HG02884 (cell line): ENCODE results near the gene STAMBP.
"Not testable (repeated sequence)": the region's sequence is repeated elsewhere in the genome, so short reads cannot be mapped to it uniquely, and the experiment has no call there.

ENCODE experiments used
- ATAC-seq: cut with Tn5 transposase; IDR thresholded peaks from one replicate; pipeline ENCODE4 v1.9.1; 2021; ENCODE audit warnings: mild to moderate bottlenecking, moderate library complexity; ENCODE audit not compliant: unreplicated experiment

STAMBP gene

DNA sequence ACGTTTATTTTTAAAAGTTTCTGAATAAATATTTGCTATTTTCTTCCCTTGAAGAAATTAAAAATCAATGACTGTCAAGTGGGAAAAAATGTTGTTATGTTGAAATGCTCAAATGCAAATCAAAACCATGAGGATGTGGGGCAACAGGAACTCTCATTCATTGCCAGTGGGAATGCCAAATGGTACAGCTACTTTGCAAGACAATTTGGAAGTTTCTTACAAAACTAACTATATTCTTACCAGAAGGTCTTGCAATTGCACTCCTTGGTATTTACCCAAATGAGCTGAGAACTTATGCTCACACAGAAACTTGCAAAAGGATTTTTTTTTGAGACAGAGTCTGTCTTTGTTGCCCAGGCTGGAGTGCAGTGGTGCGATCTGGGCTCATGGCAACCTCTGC is 56.6 kb downstream of the STAMBP start:
- ATAC-seq: no peak

DNA sequence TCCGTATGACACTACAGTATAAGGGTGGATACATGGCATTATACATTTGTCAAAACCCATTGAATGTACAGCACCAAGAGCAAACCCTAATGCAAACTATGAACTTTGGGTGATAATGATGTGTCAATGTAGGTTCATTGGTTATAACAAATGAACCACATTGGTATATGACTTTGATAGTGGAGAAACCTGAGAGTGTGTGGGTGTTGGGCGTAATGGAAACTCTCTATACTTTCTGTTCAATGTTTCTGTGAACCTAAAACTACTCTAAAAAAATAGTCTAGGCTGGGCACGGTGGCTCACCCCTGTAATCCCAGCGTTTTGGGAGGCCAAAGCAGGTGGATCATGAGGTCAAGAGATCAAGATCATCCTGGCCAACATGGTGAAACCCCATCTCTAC is 57.6 kb downstream of the STAMBP start:
- ATAC-seq: no peak

DNA sequence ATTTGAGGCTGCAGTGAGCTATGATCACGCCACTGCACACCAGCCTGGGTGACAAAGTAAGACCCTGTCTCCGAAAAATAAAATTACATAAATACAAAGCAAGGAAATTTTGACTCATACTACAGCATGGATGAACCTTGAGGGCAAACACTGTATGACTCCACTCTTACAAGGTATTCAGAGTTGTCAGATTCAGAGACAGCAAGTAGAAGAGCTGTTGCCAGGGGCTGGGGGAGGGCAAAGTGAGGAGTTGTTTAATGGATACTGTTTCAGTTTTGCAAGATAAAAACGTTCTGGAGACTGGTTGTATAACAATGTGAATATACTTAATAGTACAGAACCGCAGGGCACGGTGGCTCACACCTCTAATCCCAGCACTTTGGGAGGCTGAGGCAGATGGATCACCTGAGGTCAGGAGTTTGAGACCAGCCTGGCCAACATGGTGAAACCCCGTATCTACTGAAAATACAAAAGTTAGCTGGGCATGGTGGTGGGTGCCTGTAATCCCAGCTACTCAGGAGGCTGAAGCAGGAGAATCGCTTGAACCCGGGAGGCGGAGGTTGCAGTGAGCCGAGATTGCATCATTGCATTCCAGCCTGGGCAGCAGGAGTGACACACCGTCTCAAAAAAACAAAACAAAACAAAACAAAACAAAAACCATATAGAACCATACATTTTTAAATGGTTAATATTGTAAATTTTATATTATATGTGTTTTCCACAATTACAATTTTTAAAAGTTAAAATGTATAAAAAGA is 59.0 kb downstream of the STAMBP start:
- ATAC-seq: not testable (repeated sequence)

- ATAC-seq: no peak
These were observed 59.6 kb downstream of the STAMBP start for GRCh38 chr2:73888388-73888787.

GRCh38 chr2:73889206-73889605 is 60.4 kb downstream of the STAMBP start:
- ATAC-seq: no peak

- no peak for ATAC-seq
These were observed 61.7 kb downstream of the STAMBP start for GRCh38 chr2:73890301-73891092.

- ATAC-seq: no peak
These were observed 62.6 kb downstream of the STAMBP start for GRCh38 chr2:73891276-73891901.

GRCh38 chr2:73892631-73893329 is 64.0 kb downstream of the STAMBP start, which contains the start of gene ACTG2:
Gene ACTG2 (plus strand): TSS chr2:73893008. CDS start chr2:73901312, 8,304 bp downstream.
- ATAC-seq: no peak

- no peak for ATAC-seq
These were observed 65.2 kb downstream of the STAMBP start for GRCh38 chr2:73893764-73894474.

DNA sequence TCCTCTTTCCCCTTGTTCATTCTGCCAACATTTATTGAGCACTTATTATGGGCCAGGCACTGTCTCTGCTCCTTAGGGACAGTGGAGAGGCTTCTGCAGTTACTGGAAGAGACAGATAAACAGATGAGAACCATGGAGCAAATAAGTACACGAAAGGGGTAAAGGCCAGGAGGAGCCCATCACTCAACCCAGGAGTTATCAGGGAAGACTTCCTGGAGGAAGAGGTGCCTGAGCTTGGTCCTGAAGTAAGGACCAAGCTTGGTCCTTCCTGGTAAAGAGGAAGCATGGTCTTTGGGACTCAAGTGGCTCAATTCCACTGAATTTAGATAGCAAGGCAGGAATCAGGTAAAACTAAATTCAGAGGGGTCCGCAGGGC is 65.7 kb downstream of the STAMBP start:
- ATAC-seq: no peak

DNA sequence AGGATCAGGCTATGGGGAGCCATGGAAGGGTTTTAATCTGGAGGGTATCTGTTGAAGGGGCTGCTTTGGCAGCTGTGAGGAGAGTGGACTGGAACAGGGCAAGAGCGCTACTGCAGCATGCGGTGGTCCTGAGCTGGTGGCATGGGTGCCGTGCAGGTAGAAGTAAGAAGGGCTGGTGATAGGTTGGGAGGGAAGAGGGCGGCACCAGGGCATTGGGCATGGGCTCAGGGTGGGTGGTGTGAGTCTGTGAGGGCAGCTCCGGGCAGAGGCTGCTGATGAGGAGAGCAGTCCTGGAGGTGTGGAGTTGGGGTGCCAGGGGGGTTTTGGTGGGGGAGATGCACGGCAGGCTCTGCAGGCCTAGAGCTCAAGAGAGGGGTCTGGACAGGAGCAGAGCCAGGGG is 66.1 kb downstream of the STAMBP start:
- no peak for ATAC-seq

- no peak for ATAC-seq
These were observed 66.7 kb downstream of the STAMBP start for GRCh38 chr2:73895473-73895872.

- peak; percentile 66 for ATAC-seq
These were observed 67.8 kb downstream of the STAMBP start for GRCh38 chr2:73896362-73897239.

DNA sequence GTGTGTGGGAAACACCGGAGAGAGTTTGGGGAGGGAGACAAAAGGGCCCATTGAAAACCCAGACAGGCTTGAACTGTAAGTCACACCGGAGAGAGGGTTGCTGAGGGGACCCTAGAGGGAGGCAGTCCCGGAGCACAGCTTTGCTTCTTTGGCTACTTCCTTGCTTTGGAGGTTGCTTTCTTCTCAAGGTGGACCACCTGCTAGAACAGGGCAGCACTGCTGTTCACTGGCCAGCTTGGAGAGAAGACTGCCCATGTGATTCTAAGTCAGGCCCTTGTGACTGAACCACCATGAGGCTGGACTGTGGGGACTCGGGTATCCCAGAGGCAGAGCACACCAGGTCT is 68.5 kb downstream of the STAMBP start:
- no peak for ATAC-seq

DNA sequence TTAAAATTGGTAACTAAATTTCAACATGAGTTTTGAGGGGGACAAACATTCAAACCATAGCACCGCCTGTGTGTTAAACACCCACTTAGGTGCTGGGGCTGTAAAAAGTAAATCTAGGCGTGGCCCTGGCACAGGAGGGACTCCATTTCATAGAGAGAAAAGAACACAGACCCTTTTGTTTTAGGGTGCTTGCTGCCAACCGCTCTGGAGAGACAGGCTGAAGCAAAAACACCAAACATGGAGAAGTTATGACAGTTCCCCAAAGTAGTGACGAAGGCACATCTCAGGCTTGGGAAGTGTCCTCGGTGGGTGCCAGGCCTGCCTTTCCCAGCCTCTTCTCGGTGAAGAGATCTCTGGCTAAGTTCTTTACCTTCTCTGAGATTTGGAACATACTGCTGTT is 69.2 kb downstream of the STAMBP start:
- no peak for ATAC-seq

DNA sequence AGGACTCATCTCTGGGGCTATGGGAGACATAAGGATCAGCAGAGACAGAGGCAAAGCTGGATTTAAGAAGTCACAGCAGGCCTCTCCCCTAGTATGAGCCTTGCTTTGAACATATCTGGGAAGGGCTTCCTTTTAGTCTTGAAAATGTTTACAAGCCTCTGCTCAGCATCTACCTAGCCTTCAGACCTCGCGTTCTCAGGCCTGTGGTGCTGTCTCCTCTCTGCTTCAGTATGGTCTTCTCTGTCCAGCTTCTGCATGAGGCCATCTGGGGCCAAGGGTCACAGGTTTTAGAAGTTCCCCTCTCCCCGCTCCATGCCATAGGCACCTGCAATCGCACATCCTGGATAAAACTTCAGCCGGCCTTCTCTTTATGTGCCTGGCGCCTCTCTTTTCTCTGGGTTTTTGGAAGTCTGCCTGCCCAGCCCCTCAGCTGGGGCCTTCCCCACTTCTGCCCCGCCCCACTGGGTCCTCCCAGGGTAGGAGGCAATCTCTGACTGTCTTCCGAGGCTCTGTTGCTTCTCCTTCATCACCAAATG is 71.1 kb downstream of the STAMBP start:
- ATAC-seq: no peak

DNA sequence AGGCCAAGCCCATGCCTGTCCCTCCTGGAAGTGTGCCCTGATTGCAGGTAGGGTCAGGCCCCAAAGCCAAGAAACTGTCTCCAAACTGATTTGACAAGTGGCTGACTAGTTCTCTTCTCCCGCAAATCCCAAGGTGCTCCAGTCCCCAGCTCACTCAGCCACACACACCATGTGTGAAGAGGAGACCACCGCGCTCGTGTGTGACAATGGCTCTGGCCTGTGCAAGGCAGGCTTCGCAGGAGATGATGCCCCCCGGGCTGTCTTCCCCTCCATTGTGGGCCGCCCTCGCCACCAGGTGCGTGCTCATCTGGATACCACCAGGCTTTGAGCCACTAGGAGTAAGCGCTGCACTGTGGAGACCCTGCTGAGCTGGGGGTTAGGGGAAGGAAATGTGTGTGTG is 72.4 kb downstream of the STAMBP start:
- ATAC-seq: no peak

- no peak for ATAC-seq
These were observed 73.5 kb downstream of the STAMBP start for GRCh38 chr2:73902284-73902683.

DNA sequence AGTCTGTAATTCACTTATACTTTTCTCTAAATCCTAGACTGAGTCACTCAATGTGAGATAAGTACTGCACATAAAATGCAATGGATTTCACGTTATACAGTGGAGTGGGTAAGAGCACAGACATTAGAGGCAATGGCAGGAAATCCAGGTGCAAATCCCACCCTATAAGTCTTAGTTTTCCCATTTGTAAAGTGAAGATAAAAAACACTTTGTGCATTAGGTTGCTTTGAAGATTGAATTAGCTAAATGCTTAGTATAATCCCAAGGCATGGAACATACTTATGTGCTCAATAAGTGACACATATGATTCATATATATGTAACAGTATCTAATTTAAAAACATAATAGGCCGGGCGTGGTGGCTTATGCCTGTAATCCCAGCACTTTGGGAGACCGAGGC is 74.6 kb downstream of the STAMBP start:
- ATAC-seq: no peak
